ENCODE data around the gene FAM163B.
A peak's percentile ranks its signal among the peaks of the same experiment; 100 is the strongest.

DNA sequence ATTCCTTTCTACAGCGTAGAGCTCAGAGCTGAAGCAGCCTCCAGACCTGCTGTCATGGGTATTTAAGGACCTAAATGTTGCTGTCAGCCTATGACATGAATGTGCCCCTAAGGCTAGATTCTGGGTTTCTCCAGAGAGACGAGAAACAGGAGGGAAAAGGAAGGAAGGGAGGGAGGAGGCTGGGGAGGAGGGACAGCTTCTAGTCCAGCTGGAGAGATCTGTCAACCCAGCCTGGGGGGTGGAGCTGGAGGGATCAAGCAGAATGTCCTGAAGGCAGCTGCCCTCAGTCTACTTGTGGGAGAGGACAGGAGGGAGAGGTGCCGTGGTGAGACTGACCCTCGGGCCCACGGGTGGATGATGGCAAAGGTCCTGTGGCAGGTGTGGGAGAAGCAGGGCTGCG is 25.9 kb upstream of the FAM163B start:
- peak; percentile 70; the same call in 1 of the 2 replicates for TF ChIP-seq ZNF263 (CRISPR knock-in tag; IDR thresholded peaks at IDR 0.05; ENCODE audit: low read depth)
- TF ChIP-seq MYBL2 (CRISPR knock-in tag; IDR thresholded peaks at IDR 0.05) = no peak
- TF ChIP-seq, protein P1, sequence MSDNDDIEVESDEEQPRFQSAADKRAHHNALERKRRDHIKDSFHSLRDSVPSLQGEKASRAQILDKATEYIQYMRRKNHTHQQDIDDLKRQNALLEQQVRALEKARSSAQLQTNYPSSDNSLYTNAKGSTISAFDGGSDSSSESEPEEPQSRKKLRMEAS (CRISPR knock-in tag; IDR thresholded peaks at IDR 0.05) = no peak
- TF ChIP-seq STAT6 (CRISPR knock-in tag; conservative IDR thresholded peaks at IDR 0.05; ENCODE audit: low read depth) = no peak
- no peak for TF ChIP-seq SP1 (CRISPR knock-in tag; conservative IDR thresholded peaks at IDR 0.05)
- TF ChIP-seq FOXP4 (CRISPR knock-in tag; IDR thresholded peaks at IDR 0.05) = no peak
- no peak for TF ChIP-seq ESRRA (CRISPR knock-in tag; IDR thresholded peaks at IDR 0.05; ENCODE audit: borderline replicate concordance)
- no peak for TF ChIP-seq USF1 (CRISPR knock-in tag; IDR thresholded peaks at IDR 0.05)
- no peak for TF ChIP-seq CTCF (IDR thresholded peaks at IDR 0.05)
- no peak for TF ChIP-seq CREB1 (CRISPR knock-in tag; IDR thresholded peaks at IDR 0.05)

All from WTC11 (cell line).